RWPE2 (cell line): Measurements from ENCODE around the gene CTDSP2.
"Not testable (repeated sequence)": the region's sequence is repeated elsewhere in the genome, so short reads cannot be mapped to it uniquely, and the experiment has no call there.

Experiments used
- ATAC-seq: fragments of 200-7000 bp; cut with Tn5 transposase; 3 replicates; pipeline ENCODE4 v1.9.1; 2021; ENCODE audit warnings: low read depth
- DNase-seq: peaks from one replicate; pipeline ENCODE4 v3.0.0-alpha.2; 2020; ENCODE audit warnings: low spot score
- H3K27ac ChIP-seq: fragments of 450-650 bp; 2 replicates; pipeline ENCODE4 v1.5.1; 2017; ENCODE audit warnings: mild to moderate bottlenecking; ENCODE audit not compliant: poor library complexity, severe bottlenecking
- H3K27me3 ChIP-seq: fragments of 250-450 bp; sonication (Bioruptor Pico); 2 replicates; pipeline ENCODE4 v1.5.1; 2021; ENCODE audit warnings: mild to moderate bottlenecking, moderate library complexity; ENCODE audit not compliant: insufficient read depth, poor library complexity, severe bottlenecking
- H3K36me3 ChIP-seq: fragments of 250-450 bp; sonication (Bioruptor Pico); 2 replicates; pipeline ENCODE4 v1.5.1; 2020; ENCODE audit warnings: low read depth, mild to moderate bottlenecking, moderate library complexity
- H3K4me1 ChIP-seq: fragments of 250-450 bp; sonication (Bioruptor Pico); 2 replicates; pipeline ENCODE4 v1.5.1; 2021; ENCODE audit warnings: mild to moderate bottlenecking, moderate library complexity; ENCODE audit not compliant: insufficient read depth, poor library complexity, severe bottlenecking
- H3K4me3 ChIP-seq: fragments of 250-450 bp; sonication (Bioruptor Pico); 2 replicates; pipeline ENCODE4 v1.5.1; 2021; ENCODE audit warnings: mild to moderate bottlenecking, moderate library complexity; ENCODE audit not compliant: severe bottlenecking
- H3K9me3 ChIP-seq: fragments of 250-450 bp; sonication (Bioruptor Pico); 2 replicates; pipeline ENCODE4 v1.5.1; 2021; ENCODE audit warnings: mild to moderate bottlenecking, moderate library complexity; ENCODE audit not compliant: severe bottlenecking
- CTCF ChIP-seq: fragments of 450-650 bp; IDR thresholded peaks from one replicate; pipeline ENCODE4 v1.5.1; 2017; ENCODE audit warnings: mild to moderate bottlenecking, moderate library complexity; ENCODE audit not compliant: poor library complexity, severe bottlenecking

Gene CTDSP2

GRCh38 chr12:57889500-57889989, 43.0 kb upstream of the CTDSP2 start:
- Histone ChIP-seq H3K4me3 (no peak overlapping the region), H3K4me1 (peaks cover 50% of the 10 kb centered on the region), H3K9me3 (no peaks in the 10 kb centered on the region), H3K27ac (peak overlapping the region; percentile 86), H3K27me3 (no peaks in the 10 kb centered on the region), H3K36me3 (no peaks in the 10 kb centered on the region)
- TF ChIP-seq CTCF = no peak
- DNase-seq = no peak
- no peak for ATAC-seq

- Histone ChIP-seq H3K4me3 (no peak overlapping the region), H3K9me3 (peaks cover under 1% of the 10 kb centered on the region), H3K36me3 (no peaks in the 10 kb centered on the region), H3K27me3 (no peaks in the 10 kb centered on the region), H3K4me1 (peaks cover 42% of the 10 kb centered on the region), H3K27ac (peak overlapping the region; percentile 86)
- no peak for TF ChIP-seq CTCF
- peak; percentile 89 for ATAC-seq
- DNase-seq = peak; percentile 89
Observed at GRCh38 chr12:57888409-57889157, 42.1 kb upstream of the CTDSP2 start.

GRCh38 chr12:57887631-57888408, 41.3 kb upstream of the CTDSP2 start:
- no peak for TF ChIP-seq CTCF
- peaks cover 3% of the 10 kb centered on the region for H3K9me3 ChIP-seq
- peak; percentile 62 for ATAC-seq
- H3K4me1 ChIP-seq = peaks cover 40% of the 10 kb centered on the region
- no peak overlapping the region for H3K4me3 ChIP-seq
- DNase-seq = no peak
- no peaks in the 10 kb centered on the region for H3K27me3 ChIP-seq
- H3K36me3 ChIP-seq = no peaks in the 10 kb centered on the region
- peak overlapping the region; percentile 86 for H3K27ac ChIP-seq

GRCh38 chr12:57886964-57887363, 40.4 kb upstream of the CTDSP2 start:
- not testable (repeated sequence) for ATAC-seq, DNase-seq, H3K27ac ChIP-seq, H3K9me3 ChIP-seq, H3K4me3 ChIP-seq, H3K36me3 ChIP-seq, H3K27me3 ChIP-seq
- H3K4me1 ChIP-seq = peaks cover 40% of the 10 kb centered on the region

GRCh38 chr12:57886542-57886941, 40.0 kb upstream of the CTDSP2 start:
- no peak for TF ChIP-seq CTCF
- H3K4me1 ChIP-seq = peaks cover 40% of the 10 kb centered on the region
- H3K27ac ChIP-seq = no peak overlapping the region
- H3K27me3 ChIP-seq = no peaks in the 10 kb centered on the region
- ATAC-seq = no peak
- no peak for DNase-seq
- peaks cover 3% of the 10 kb centered on the region for H3K9me3 ChIP-seq
- no peak overlapping the region for H3K4me3 ChIP-seq
- H3K36me3 ChIP-seq = no peaks in the 10 kb centered on the region
